GM12891 (cell line): ENCODE results near the gene GDF10.

Experiments used
- PAX5 ChIP-seq: IDR thresholded peaks from 2 replicates; pipeline ENCODE4 v1.6.1; 2011; ENCODE audit warnings: low read length, moderate library complexity, mild to moderate bottlenecking; ENCODE audit not compliant: insufficient read depth, severe bottlenecking
- POLR2A ChIP-seq: IDR thresholded peaks from 2 replicates; pipeline ENCODE4 v1.6.1; 2011; ENCODE audit warnings: low read depth, low read length, control low read depth
- POLR2AphosphoS5 ChIP-seq: IDR thresholded peaks from 2 replicates; pipeline ENCODE4 v1.6.1; 2011; ENCODE audit warnings: low read depth, low read length, control low read depth
- TAF1 ChIP-seq: IDR thresholded peaks from 2 replicates; pipeline ENCODE4 v1.6.1; 2011; ENCODE audit warnings: low read depth, low read length, control low read depth

GRCh38 chr10:47310090-47310505 lies 10.1 kb downstream of the GDF10 start:
- TF ChIP-seq POLR2A (no peak), POLR2AphosphoS5 (no peak), TAF1 (no peak), PAX5 (no peak)
